ENCODE results near the gene CPSF7.

DNA sequence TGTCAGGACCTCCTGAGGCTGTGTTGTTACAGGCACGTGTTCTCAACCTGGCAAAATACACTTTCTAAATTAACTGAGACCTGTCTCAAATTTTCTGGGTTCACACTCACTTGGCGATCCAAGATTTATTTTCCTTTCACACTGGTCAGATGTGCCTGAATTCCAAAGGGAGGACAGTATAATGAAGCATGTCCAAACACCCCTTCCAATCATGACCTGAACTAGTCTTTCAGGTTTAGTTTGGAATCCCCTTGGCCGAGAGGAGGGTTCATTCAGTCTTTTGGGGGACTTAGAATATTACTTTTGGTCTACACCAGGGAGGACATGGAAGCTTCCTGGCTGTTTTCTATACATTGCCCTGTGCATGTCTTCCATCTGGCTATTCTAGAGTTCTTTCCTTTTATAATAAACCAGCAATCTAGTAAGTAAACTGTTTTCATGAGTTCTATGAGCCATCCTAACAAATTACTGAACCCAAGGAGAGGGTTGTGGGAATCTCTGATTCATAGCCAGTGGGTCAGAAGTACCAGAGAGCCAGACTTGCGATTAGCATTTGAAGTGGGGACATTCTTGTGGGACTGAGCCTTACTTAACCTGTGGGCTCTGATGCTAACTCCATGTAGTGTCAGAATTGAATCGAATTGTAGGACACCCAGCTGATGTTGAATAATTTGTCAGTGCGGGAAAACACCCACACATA is 52.2 kb downstream of the CPSF7 start:
- no peak for TF ChIP-seq POLR2A (IDR thresholded peaks at IDR 0.05)
- TF ChIP-seq, protein P1, sequence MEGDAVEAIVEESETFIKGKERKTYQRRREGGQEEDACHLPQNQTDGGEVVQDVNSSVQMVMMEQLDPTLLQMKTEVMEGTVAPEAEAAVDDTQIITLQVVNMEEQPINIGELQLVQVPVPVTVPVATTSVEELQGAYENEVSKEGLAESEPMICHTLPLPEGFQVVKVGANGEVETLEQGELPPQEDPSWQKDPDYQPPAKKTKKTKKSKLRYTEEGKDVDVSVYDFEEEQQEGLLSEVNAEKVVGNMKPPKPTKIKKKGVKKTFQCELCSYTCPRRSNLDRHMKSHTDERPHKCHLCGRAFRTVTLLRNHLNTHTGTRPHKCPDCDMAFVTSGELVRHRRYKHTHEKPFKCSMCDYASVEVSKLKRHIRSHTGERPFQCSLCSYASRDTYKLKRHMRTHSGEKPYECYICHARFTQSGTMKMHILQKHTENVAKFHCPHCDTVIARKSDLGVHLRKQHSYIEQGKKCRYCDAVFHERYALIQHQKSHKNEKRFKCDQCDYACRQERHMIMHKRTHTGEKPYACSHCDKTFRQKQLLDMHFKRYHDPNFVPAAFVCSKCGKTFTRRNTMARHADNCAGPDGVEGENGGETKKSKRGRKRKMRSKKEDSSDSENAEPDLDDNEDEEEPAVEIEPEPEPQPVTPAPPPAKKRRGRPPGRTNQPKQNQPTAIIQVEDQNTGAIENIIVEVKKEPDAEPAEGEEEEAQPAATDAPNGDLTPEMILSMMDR (IDR thresholded peaks at IDR 0.05), result no peak

Measured in body of pancreas (tissue), 4 donors.